Neural progenitor cell (in vitro differentiated cells): Measurements from ENCODE around the gene CCDC85C. TPM values are rescaled to one million over a fixed set of nuclear protein-coding genes. Genes with fewer than 3 reads are reported as not detected.
A peak's percentile ranks its signal among the peaks of the same experiment; 100 is the strongest.

Source experiments
- DNase-seq: peaks from one replicate; pipeline ENCODE4 v3.0.0-alpha.2; 2016; ENCODE audit warnings: low spot score
- H2AFZ ChIP-seq: fragments of 200-600 bp; sonication (generic); replicated peaks from 2 replicates; pipeline ENCODE4 v1.6.1; 2016; ENCODE audit warnings: antibody characterized with exemption
- H3F3A ChIP-seq: fragments of 200-600 bp; sonication (generic); 2 replicates; pipeline ENCODE4 v1.6.1; 2016; ENCODE audit warnings: antibody characterized with exemption, low read depth
- H3K27ac ChIP-seq: fragments of 200-600 bp; sonication (generic); 2 replicates; pipeline ENCODE4 v1.5.1; 2016; ENCODE audit warnings: mild to moderate bottlenecking
- H3K27me3 ChIP-seq: fragments of 200-600 bp; sonication (generic); 2 replicates; pipeline ENCODE4 v1.6.1; 2016; ENCODE audit warnings: mild to moderate bottlenecking, moderate library complexity
- H3K36me3 ChIP-seq: fragments of 200-600 bp; sonication (generic); 2 replicates; pipeline ENCODE4 v1.5.1; 2016
- H3K4me1 ChIP-seq: fragments of 200-600 bp; sonication (generic); 2 replicates; pipeline ENCODE4 v1.6.1; 2016; ENCODE audit warnings: mixed run types
- H3K4me2 ChIP-seq: fragments of 200-600 bp; sonication (generic); 2 replicates; pipeline ENCODE4 v1.6.1; 2016
- H3K4me3 ChIP-seq: fragments of 200-600 bp; sonication (generic); 2 replicates; pipeline ENCODE4 v1.5.1; 2016
- H3K79me2 ChIP-seq: fragments of 200-600 bp; sonication (generic); 2 replicates; pipeline ENCODE4 v1.6.1; 2016; ENCODE audit warnings: low read depth
- H3K9ac ChIP-seq: fragments of 200-600 bp; sonication (generic); 2 replicates; pipeline ENCODE4 v1.6.1; 2016
- H3K9me3 ChIP-seq: fragments of 200-600 bp; sonication (generic); 2 replicates; pipeline ENCODE4 v1.5.1; 2016; ENCODE audit warnings: low read depth
- H4K20me1 ChIP-seq: fragments of 200-600 bp; sonication (generic); 2 replicates; pipeline ENCODE4 v1.6.1; 2016; ENCODE audit warnings: low read depth
- H3K27ac Mint-ChIP-seq: 3 replicates; pipeline ENCODE4 v1.8.0; 2021; ENCODE audit warnings: mixed read lengths
- H3K27me3 Mint-ChIP-seq: 2 replicates; pipeline ENCODE4 v1.8.0; 2022; ENCODE audit warnings: low read depth, mild to moderate bottlenecking, inconsistent platforms, moderate library complexity, mixed read lengths; ENCODE audit not compliant: insufficient read depth
- H3K36me3 Mint-ChIP-seq: 3 replicates; pipeline ENCODE4 v1.8.0; 2021; ENCODE audit warnings: mixed read lengths
- H3K4me1 Mint-ChIP-seq: 3 replicates; pipeline ENCODE4 v1.8.0; 2021; ENCODE audit warnings: mixed read lengths
- H3K4me3 Mint-ChIP-seq: 3 replicates; pipeline ENCODE4 v1.8.0; 2021; ENCODE audit warnings: mild to moderate bottlenecking, moderate library complexity, mixed read lengths
- H3K9me3 Mint-ChIP-seq: 3 replicates; pipeline ENCODE4 v1.8.0; 2020; ENCODE audit warnings: mixed read lengths
- CTCF ChIP-seq: fragments of 200-600 bp; sonication (generic); IDR thresholded peaks from 2 replicates; pipeline ENCODE4 v1.5.1; 2017; ENCODE audit warnings: antibody characterized with exemption, mild to moderate bottlenecking
- EZH2 ChIP-seq: fragments of 200-600 bp; sonication (generic); IDR thresholded peaks from 2 replicates; pipeline ENCODE4 v1.6.1; 2017; ENCODE audit warnings: antibody characterized with exemption, mild to moderate bottlenecking, moderate library complexity
- EZH2phosphoT487 ChIP-seq: fragments of 200-600 bp; sonication (generic); IDR thresholded peaks from 2 replicates; pipeline ENCODE4 v1.6.1; 2017; ENCODE audit warnings: antibody characterized with exemption
- total RNA-seq: library from RNA; depleted of rRNA; stranded (reverse); fragments of >200 nt; gene quantifications from 2 replicates; pipeline ENCODE4 v1.2.3, GENCODE V29; 2015; ENCODE audit warnings: low replicate concordance

The CCDC85C gene
- total RNA-seq, 1 donor from 2014 or later, result 19.0 TPM

GRCh38 chr14:99597911-99598600 lies 6.0 kb downstream of the CCDC85C start:
- peaks cover 100% of the 10 kb centered on the region for H3K79me2 ChIP-seq
- H3K4me1 Mint-ChIP-seq, result peaks cover 55% of the 10 kb centered on the region

DNA sequence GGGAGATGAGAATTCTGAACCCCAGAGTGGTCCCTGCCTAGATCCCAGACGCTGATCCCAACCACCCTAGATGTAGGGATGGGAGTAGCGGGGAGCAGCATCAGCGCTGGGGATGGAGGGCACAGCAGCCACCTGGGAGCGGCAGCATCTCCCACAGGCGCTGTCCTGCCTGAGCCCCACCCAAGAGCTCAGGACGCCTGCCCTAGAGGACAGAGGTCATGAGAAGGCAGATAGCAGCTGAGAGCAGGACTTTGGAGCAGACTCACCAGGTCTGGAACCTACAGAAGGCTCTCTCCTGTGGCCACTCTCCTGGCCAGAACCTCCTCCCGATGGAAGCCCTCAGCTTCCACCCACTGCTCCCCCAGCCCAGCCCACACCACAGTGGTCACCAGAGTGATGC lies 7.2 kb downstream of the CCDC85C start:
- Histone ChIP-seq H3F3A (peaks cover 43% of the 10 kb centered on the region), H4K20me1 (peaks cover 100% of the 10 kb centered on the region), H3K36me3 (no peaks in the 10 kb centered on the region), H3K27me3 (peaks cover 5% of the 10 kb centered on the region), H3K4me1 (peaks cover 46% of the 10 kb centered on the region), H3K4me2 (no peak overlapping the region), H2AFZ (no peak overlapping the region), H3K79me2 (peaks cover 100% of the 10 kb centered on the region), H3K4me3 (no peak overlapping the region), H3K9ac (no peak overlapping the region), H3K9me3 (no peaks in the 10 kb centered on the region), H3K27ac (no peak overlapping the region)
- TF ChIP-seq EZH2 (no peak), EZH2phosphoT487 (no peak), CTCF (no peak)
- DNase-seq, result no peak
- no peak overlapping the region for H3K4me3 Mint-ChIP-seq
- H3K9me3 Mint-ChIP-seq, result no peaks in the 10 kb centered on the region
- H3K36me3 Mint-ChIP-seq, result no peaks in the 10 kb centered on the region
- H3K27me3 Mint-ChIP-seq, result peaks cover 8% of the 10 kb centered on the region
- peaks cover 56% of the 10 kb centered on the region for H3K4me1 Mint-ChIP-seq
- H3K27ac Mint-ChIP-seq, result no peak overlapping the region

More at GRCh38 chr14:99597911-99598600, 6.0 kb downstream of the CCDC85C start:
- Mint-ChIP-seq H3K4me3 (peak overlapping the region; percentile 46), H3K27me3 (peaks cover 11% of the 10 kb centered on the region), H3K36me3 (no peaks in the 10 kb centered on the region), H3K27ac (no peak overlapping the region), H3K9me3 (no peaks in the 10 kb centered on the region)
- H3K36me3 ChIP-seq, result no peaks in the 10 kb centered on the region
- no peak overlapping the region for H3K27ac ChIP-seq
- H3K9ac ChIP-seq, result no peak overlapping the region
- peaks cover 48% of the 10 kb centered on the region for H3K4me1 ChIP-seq
- no peak overlapping the region for H2AFZ ChIP-seq
- peaks cover 40% of the 10 kb centered on the region for H3F3A ChIP-seq
- no peak for DNase-seq
- peaks cover 100% of the 10 kb centered on the region for H4K20me1 ChIP-seq
- H3K4me3 ChIP-seq, result no peak overlapping the region
- TF ChIP-seq CTCF (no peak), EZH2 (no peak), EZH2phosphoT487 (no peak)
- H3K27me3 ChIP-seq, result peaks cover 18% of the 10 kb centered on the region
- peak overlapping the region; percentile 47 for H3K4me2 ChIP-seq
- H3K9me3 ChIP-seq, result no peaks in the 10 kb centered on the region

GRCh38 chr14:99596071-99596627 lies 7.9 kb downstream of the CCDC85C start:
- Histone ChIP-seq H3K4me1 (peaks cover 42% of the 10 kb centered on the region), H3K36me3 (no peaks in the 10 kb centered on the region), H4K20me1 (peaks cover 100% of the 10 kb centered on the region), H3K9me3 (no peaks in the 10 kb centered on the region), H3K27me3 (peaks cover 4% of the 10 kb centered on the region), H3K9ac (no peak overlapping the region), H3K27ac (no peak overlapping the region), H3K79me2 (peaks cover 100% of the 10 kb centered on the region), H2AFZ (no peak overlapping the region), H3K4me2 (no peak overlapping the region), H3K4me3 (no peak overlapping the region), H3F3A (peaks cover 43% of the 10 kb centered on the region)
- H3K27me3 Mint-ChIP-seq, result peaks cover 6% of the 10 kb centered on the region
- H3K4me3 Mint-ChIP-seq, result no peak overlapping the region
- H3K36me3 Mint-ChIP-seq, result no peaks in the 10 kb centered on the region
- DNase-seq, result no peak
- H3K4me1 Mint-ChIP-seq, result peaks cover 51% of the 10 kb centered on the region
- no peaks in the 10 kb centered on the region for H3K9me3 Mint-ChIP-seq
- H3K27ac Mint-ChIP-seq, result no peak overlapping the region
- TF ChIP-seq CTCF (no peak), EZH2 (no peak), EZH2phosphoT487 (no peak)
